Activated effector memory CD4-positive, alpha-beta T cell treated with anti-CD3 and anti-CD28 coated beads, Interleukin-2, amount 50 U/mL, for 16 hours (primary cell): ENCODE data around the gene HOXD1.

Experiments
- DNase-seq: peaks from one replicate; pipeline ENCODE4 v3.0.0-alpha.2; 2020

HOXD1 gene

GRCh38 chr2:176187200-176187898 lies 1.1 kb upstream of the HOXD1 start:
- no peak for DNase-seq

- no peak for DNase-seq
Observed at GRCh38 chr2:176188774-176189680, 559 bp downstream of the HOXD1 start.

- no peak for DNase-seq
Observed at GRCh38 chr2:176189681-176190641, 1.5 kb downstream of the HOXD1 start.

GRCh38 chr2:176192351-176192750 lies 3.9 kb downstream of the HOXD1 start:
- no peak for DNase-seq

GRCh38 chr2:176193048-176193447 lies 4.6 kb downstream of the HOXD1 start:
- DNase-seq: no peak

GRCh38 chr2:176199902-176200301 lies 11.4 kb downstream of the HOXD1 start:
- DNase-seq: no peak

- no peak for DNase-seq
Observed at GRCh38 chr2:176200971-176201370, 12.5 kb downstream of the HOXD1 start.

- DNase-seq: no peak
Observed at GRCh38 chr2:176202491-176202890, 14.0 kb downstream of the HOXD1 start.

- DNase-seq: no peak
Observed at GRCh38 chr2:176205126-176205525, 16.7 kb downstream of the HOXD1 start.

- no peak for DNase-seq
Observed at GRCh38 chr2:176206136-176206535, 17.7 kb downstream of the HOXD1 start.

GRCh38 chr2:176206682-176207081 lies 18.2 kb downstream of the HOXD1 start:
- no peak for DNase-seq

GRCh38 chr2:176211110-176211509 lies 22.6 kb downstream of the HOXD1 start:
- DNase-seq: no peak

- DNase-seq: no peak
Observed at GRCh38 chr2:176212276-176212675, 23.8 kb downstream of the HOXD1 start.

- no peak for DNase-seq
Observed at GRCh38 chr2:176213406-176213805, 24.9 kb downstream of the HOXD1 start.

GRCh38 chr2:176227874-176228273 lies 39.4 kb downstream of the HOXD1 start:
- no peak for DNase-seq

GRCh38 chr2:176234156-176234555 lies 45.7 kb downstream of the HOXD1 start:
- no peak for DNase-seq

- DNase-seq: no peak
Observed at GRCh38 chr2:176234940-176235339, 46.5 kb downstream of the HOXD1 start.

GRCh38 chr2:176237456-176237855 lies 49.0 kb downstream of the HOXD1 start:
- DNase-seq: no peak

GRCh38 chr2:176239031-176239430 lies 50.6 kb downstream of the HOXD1 start:
- DNase-seq: no peak

- DNase-seq: no peak
Observed at GRCh38 chr2:176240301-176240700, 51.8 kb downstream of the HOXD1 start.
